Activated naive CD4-positive, alpha-beta T cell treated with anti-CD3 and anti-CD28 coated beads, Interleukin-2, amount 50 U/mL, for 72 hours (primary cell): ENCODE measurements around the gene ARMC12. TPM values are rescaled to one million over a fixed set of nuclear protein-coding genes. Genes with fewer than 3 reads are reported as not detected.

Experiments used
- total RNA-seq, 2 donors: library from RNA; stranded (reverse); gene quantifications; one replicate each; pipeline ENCODE4 v1.2.3, GENCODE V29; 2022

ARMC12 gene
- total RNA-seq, 2 donors from 2014 or later: 1.2 to 5.9 TPM

Other genes with a start within 250 kb of the ARMC12 start
- 1 to 10 TPM; 1.5 to 2.4 TPM for gene TEAD3, start 240.0 kb upstream of the ARMC12 start, total RNA-seq
- gene TULP1, start 224.1 kb upstream of the ARMC12 start, total RNA-seq: not detected
- 100 to 1,000 TPM in 1 of 2 donors, 10 to 100 TPM in 1; 70.1 to 229 TPM for gene FKBP5, start 48.1 kb upstream of the ARMC12 start, total RNA-seq
- gene CLPSL2, start 39.6 kb downstream of the ARMC12 start, total RNA-seq: under 1 TPM in 1 of 2 donors, not detected in 1; 0.74 TPM
- gene CLPSL1, start 44.0 kb downstream of the ARMC12 start, total RNA-seq: not detected
- gene CLPS, start 60.3 kb downstream of the ARMC12 start, total RNA-seq: not detected
- not detected for gene LHFPL5, start 68.3 kb downstream of the ARMC12 start, total RNA-seq
- 100 to 1,000 TPM; 102 to 138 TPM for gene SRPK1, start 184.1 kb downstream of the ARMC12 start, total RNA-seq